ENCODE results near the gene RCBTB1.

DNA sequence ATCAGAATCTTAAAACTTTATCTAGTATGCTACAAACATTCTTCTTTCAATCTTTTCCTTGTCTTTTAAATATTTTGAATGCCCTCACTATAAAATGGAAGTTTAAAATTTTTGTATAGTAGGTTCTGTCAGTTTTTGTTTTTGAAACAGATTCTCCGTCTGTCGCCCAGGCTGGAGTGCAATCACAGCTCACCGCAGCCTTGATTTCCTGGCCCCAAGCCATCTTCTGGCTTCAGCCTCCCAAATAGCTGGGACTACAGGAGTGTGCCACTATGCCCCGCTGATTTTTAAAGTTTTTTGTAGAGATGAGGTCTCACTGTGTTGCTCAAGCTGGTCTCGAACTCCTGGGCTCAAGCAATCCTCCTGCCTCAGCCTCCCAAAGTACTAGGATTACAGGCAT is 68.9 kb downstream of the RCBTB1 start:
- TF ChIP-seq, protein P1, sequence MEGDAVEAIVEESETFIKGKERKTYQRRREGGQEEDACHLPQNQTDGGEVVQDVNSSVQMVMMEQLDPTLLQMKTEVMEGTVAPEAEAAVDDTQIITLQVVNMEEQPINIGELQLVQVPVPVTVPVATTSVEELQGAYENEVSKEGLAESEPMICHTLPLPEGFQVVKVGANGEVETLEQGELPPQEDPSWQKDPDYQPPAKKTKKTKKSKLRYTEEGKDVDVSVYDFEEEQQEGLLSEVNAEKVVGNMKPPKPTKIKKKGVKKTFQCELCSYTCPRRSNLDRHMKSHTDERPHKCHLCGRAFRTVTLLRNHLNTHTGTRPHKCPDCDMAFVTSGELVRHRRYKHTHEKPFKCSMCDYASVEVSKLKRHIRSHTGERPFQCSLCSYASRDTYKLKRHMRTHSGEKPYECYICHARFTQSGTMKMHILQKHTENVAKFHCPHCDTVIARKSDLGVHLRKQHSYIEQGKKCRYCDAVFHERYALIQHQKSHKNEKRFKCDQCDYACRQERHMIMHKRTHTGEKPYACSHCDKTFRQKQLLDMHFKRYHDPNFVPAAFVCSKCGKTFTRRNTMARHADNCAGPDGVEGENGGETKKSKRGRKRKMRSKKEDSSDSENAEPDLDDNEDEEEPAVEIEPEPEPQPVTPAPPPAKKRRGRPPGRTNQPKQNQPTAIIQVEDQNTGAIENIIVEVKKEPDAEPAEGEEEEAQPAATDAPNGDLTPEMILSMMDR (conservative IDR thresholded peaks at IDR 0.05; ENCODE audit: low read length) = no peak
- no peak for TF ChIP-seq EZH2phosphoT487 (IDR thresholded peaks at IDR 0.05; ENCODE audit: borderline replicate concordance, low read depth, low read length)
